Esophagus muscularis mucosa (tissue), 4 donors: ENCODE data around the gene LDLRAD3. TPM values are rescaled to one million over a fixed set of nuclear protein-coding genes. Genes with fewer than 3 reads are reported as not detected.

Experiments
- DNase-seq: peaks from one replicate; pipeline ENCODE4 v3.0.0-alpha.2; 2017; ENCODE audit errors: extremely low spot score
- H3K27ac ChIP-seq, 4 donors: fragments of 200-600 bp; sonication (generic); replicated peaks in 1 of 4; 1 replicate in 3 of 4; 2 replicates in 1 of 4; pipeline ENCODE4 v1.5.1; 2016 to 2019; ENCODE audit warnings: mild to moderate bottlenecking in 1 of 4
- H3K27me3 ChIP-seq, 4 donors: fragments of 200-600 bp; sonication (generic); one replicate each; pipeline versions ENCODE4 v1.5.1 to v1.6.0; 2016 to 2019
- H3K36me3 ChIP-seq, 4 donors: fragments of 200-600 bp; sonication (generic); one replicate each; pipeline ENCODE4 v1.5.1; 2016 to 2019
- H3K4me1 ChIP-seq, 4 donors: fragments of 200-600 bp; sonication (generic); one replicate each; pipeline ENCODE4 v1.5.1; 2016 to 2019
- H3K4me3 ChIP-seq, 4 donors: fragments of 200-600 bp; sonication (generic); 1 replicate in 2 of 4; 2 replicates in 2 of 4; pipeline ENCODE4 v1.5.1; 2016 to 2019; ENCODE audit warnings: mild to moderate bottlenecking in 4 of 4, moderate library complexity in 1 of 4
- H3K9me3 ChIP-seq, 4 donors: fragments of 200-600 bp; sonication (generic); 1 replicate in 3 of 4; 2 replicates in 1 of 4; pipeline ENCODE4 v1.5.1; 2016 to 2019
- CTCF ChIP-seq, 3 experiments: fragments of 200-600 bp in 2 of 3; fragments of 450-650 bp in 1 of 3; sonication (generic) in 2 of 3; IDR thresholded peaks; one replicate each; pipeline ENCODE4 v1.5.1; 2017 to 2019; ENCODE audit warnings: antibody characterized with exemption in 3 of 3, mild to moderate bottlenecking in 2 of 3, moderate library complexity in 1 of 3
- EP300 ChIP-seq: sonication (generic); formaldehyde crosslinking; IDR thresholded peaks from one replicate; pipeline ENCODE4 v1.6.1; 2017; ENCODE audit warnings: antibody characterized with exemption
- POLR2A ChIP-seq: fragments of 450-650 bp; IDR thresholded peaks from one replicate; pipeline ENCODE4 v1.6.1; 2017; ENCODE audit warnings: antibody characterized with exemption, moderate library complexity, mild to moderate bottlenecking, low read depth
- POLR2AphosphoS5 ChIP-seq, 2 donors: sonication (generic); formaldehyde crosslinking; IDR thresholded peaks; one replicate each; pipeline ENCODE4 v1.6.1; 2017; ENCODE audit warnings: antibody characterized with exemption in 2 of 2
- WGBS: methylation state at CpG from one replicate; pipeline ENCODE4 v1.1.5; 2018; 5-methylcytosine and 5-hydroxymethylcytosine counted together
- intact Hi-C: fragments of 100-400 bp; cut with DNase I; formaldehyde crosslinking; loops from one replicate; pipeline ENCODE4 v1.15.1; 2023
- total RNA-seq, 4 donors: library from RNA; depleted of rRNA; stranded (reverse); fragments of >200 nt; gene quantifications; one replicate each; pipeline versions ENCODE4 v1.1.0 to v1.2.1, GENCODE V29; 2016

Gene LDLRAD3
- total RNA-seq, 4 donors from 2014 or later: 6.8 to 8.7 (median 8.2) TPM

GRCh38 chr11:36237391-36237790, 293.5 kb downstream of the LDLRAD3 start:
- no peak overlapping the region for H3K4me3 ChIP-seq
- intact Hi-C loops: no loop called here
- no peaks in the 10 kb centered on the region for H3K27me3 ChIP-seq
- no peaks in the 10 kb centered on the region for H3K9me3 ChIP-seq
- no peaks in the 10 kb centered on the region for H3K4me1 ChIP-seq
- H3K36me3 ChIP-seq: no peaks in the 10 kb centered on the region
- no peak overlapping the region for H3K27ac ChIP-seq
- TF ChIP-seq CTCF (IDR thresholded peaks at IDR 0.05): no peak
- TF ChIP-seq EP300: no peak
- no peak for TF ChIP-seq POLR2AphosphoS5 (IDR thresholded peaks at IDR 0.05)
- no peak for TF ChIP-seq POLR2A
- DNase-seq: no peak

- intact Hi-C loops: no loop called here
- Histone ChIP-seq H3K4me1 (no peaks in the 10 kb centered on the region), H3K4me3 (no peak overlapping the region), H3K9me3 (no peaks in the 10 kb centered on the region), H3K36me3 (no peaks in the 10 kb centered on the region), H3K27ac (no peak overlapping the region), H3K27me3 (no peaks in the 10 kb centered on the region)
- TF ChIP-seq POLR2AphosphoS5 (IDR thresholded peaks at IDR 0.05) (no peak), POLR2A (no peak), CTCF (IDR thresholded peaks at IDR 0.05) (no peak), EP300 (no peak)
- no peak for DNase-seq
These were observed 294.3 kb downstream of the LDLRAD3 start for GRCh38 chr11:36238036-36238631.

GRCh38 chr11:36238881-36239280, 295.0 kb downstream of the LDLRAD3 start:
- 91% methylated on average over 1 of the region's 1 CpG for WGBS
- Histone ChIP-seq H3K9me3 (no peaks in the 10 kb centered on the region), H3K27ac (no peak overlapping the region), H3K4me3 (no peak overlapping the region), H3K4me1 (no peaks in the 10 kb centered on the region), H3K27me3 (no peaks in the 10 kb centered on the region), H3K36me3 (no peaks in the 10 kb centered on the region)
- no peak for TF ChIP-seq EP300
- TF ChIP-seq CTCF (IDR thresholded peaks at IDR 0.05): no peak
- no peak for TF ChIP-seq POLR2AphosphoS5 (IDR thresholded peaks at IDR 0.05)
- DNase-seq: no peak
- intact Hi-C loops: no loop called here

GRCh38 chr11:36239636-36240035, 295.8 kb downstream of the LDLRAD3 start:
- intact Hi-C loops: no loop called here
- no peak for DNase-seq
- WGBS: 100% methylated on average over 3 of the region's 3 CpGs
- Histone ChIP-seq H3K4me3 (no peak overlapping the region), H3K27ac (no peak overlapping the region), H3K27me3 (no peaks in the 10 kb centered on the region), H3K36me3 (no peaks in the 10 kb centered on the region), H3K4me1 (no peaks in the 10 kb centered on the region), H3K9me3 (no peaks in the 10 kb centered on the region)
- TF ChIP-seq CTCF (IDR thresholded peaks at IDR 0.05) (no peak), EP300 (no peak), POLR2AphosphoS5 (IDR thresholded peaks at IDR 0.05) (no peak), POLR2A (no peak)

GRCh38 chr11:36240173-36240572, 296.3 kb downstream of the LDLRAD3 start:
- intact Hi-C loops: no loop called here
- Histone ChIP-seq H3K4me3 (no peak overlapping the region), H3K9me3 (no peaks in the 10 kb centered on the region), H3K27ac (no peak overlapping the region), H3K36me3 (no peaks in the 10 kb centered on the region), H3K27me3 (no peaks in the 10 kb centered on the region), H3K4me1 (no peaks in the 10 kb centered on the region)
- 92% methylated on average over 4 of the region's 4 CpGs for WGBS
- DNase-seq: no peak
- TF ChIP-seq POLR2A: no peak
- no peak for TF ChIP-seq CTCF (IDR thresholded peaks at IDR 0.05)
- no peak for TF ChIP-seq POLR2AphosphoS5 (IDR thresholded peaks at IDR 0.05)
- TF ChIP-seq EP300: no peak
